Measurements from ENCODE around the gene ZNF722.
"Not testable (repeated sequence)": the region's sequence is repeated elsewhere in the genome, so short reads cannot be mapped to it uniquely, and the experiment has no call there.

The ZNF722 gene

DNA sequence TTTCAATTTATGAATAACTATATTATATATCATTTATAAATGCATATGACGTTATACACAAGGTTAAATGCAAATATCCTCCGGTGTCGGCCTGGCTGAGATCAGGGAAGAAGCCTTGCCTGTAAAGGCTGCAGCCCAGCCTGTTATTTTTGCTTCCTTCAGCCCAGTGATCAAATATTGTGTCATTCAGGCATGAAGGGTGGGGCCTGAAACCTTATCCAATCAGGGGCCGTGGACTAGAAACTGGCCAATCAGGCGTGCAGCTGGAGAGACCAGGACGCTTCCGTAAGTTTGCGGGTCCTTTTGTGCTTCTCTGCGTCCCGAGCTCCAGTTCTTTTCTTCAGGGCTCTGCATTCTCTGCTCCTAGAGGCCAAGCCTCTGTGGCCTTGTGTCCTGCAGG is at the start of gene ZNF722:
ZNF722 (plus strand) TSS at position 301 of the 400 bp plus-strand sequence. CDS start 113 bp downstream, outside the sequence.
- no peak for DNase-seq

DNA sequence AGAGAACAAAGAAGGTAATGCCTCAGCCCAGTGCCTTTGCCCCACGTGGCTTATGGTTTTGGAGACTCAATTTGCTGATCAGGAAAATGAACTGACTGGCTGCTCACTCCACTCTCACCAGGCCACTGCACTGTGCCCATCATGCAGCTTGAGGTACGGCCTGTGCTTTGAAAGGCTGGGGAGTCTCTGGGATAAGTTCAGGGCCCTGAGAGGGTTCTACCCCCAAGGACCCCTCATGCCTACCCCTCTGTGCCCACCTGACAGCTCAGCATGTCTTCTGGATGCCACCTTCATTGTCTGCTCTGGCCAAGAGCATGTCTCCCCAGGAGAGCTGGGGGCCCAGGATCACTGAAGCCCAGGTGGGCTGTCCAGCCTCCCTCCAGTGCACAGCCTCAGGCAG is 45.5 kb upstream of the ZNF722 start:
- DNase-seq, result no peak

GRCh38 chr7:63968629-63969028 is 30.0 kb upstream of the ZNF722 start:
- no peak for DNase-seq

GRCh38 chr7:64015496-64015895 is 16.8 kb downstream of the ZNF722 start:
- not testable (repeated sequence) for DNase-seq

GRCh38 chr7:64035388-64035787 is 36.7 kb downstream of the ZNF722 start:
- DNase-seq, result no peak

- no peak for DNase-seq
Observed at GRCh38 chr7:64037095-64037494, 38.4 kb downstream of the ZNF722 start.

DNA sequence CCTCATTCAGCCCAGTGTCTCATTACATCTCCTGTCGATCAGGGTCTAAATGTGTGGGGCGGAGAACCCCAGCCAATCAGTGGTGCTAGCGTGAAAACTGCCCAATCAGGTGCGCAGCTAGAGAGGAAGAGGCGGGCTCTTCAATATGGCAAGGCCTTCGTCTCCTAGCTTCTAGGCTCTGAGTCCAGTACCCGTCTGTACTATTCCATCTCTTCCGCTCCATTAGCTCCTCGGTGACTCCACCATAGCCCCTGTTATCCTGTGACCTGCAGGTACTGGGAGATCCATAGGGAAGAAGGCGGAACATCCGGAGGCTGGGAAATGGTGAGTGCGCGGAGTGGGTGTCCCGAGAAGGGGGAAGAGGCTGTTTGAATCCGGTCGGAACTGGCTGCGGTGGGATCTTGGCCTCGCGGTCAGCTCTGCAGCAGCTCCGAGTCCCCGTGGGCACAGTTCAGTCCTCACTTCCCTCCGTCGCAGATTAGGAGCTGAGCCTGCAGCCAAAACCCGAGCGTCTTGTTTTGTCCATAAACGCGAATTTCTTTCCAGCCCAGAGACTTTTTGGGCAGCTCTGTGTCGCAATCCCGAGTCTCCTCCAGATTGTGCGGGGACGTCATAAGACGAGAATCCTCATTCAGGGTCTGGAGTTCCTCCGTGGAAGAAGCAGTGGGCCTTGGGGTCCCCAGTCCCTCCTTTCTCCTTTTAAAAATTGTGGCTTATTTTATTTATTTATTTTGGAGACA is 46.8 kb downstream of the ZNF722 start, which contains the start of gene ZNF727:
ZNF727 (plus strand) TSS at position 134 of the 740 bp plus-strand sequence; CDS start at position 322, 188 bp downstream.
- no peak for DNase-seq

DNA sequence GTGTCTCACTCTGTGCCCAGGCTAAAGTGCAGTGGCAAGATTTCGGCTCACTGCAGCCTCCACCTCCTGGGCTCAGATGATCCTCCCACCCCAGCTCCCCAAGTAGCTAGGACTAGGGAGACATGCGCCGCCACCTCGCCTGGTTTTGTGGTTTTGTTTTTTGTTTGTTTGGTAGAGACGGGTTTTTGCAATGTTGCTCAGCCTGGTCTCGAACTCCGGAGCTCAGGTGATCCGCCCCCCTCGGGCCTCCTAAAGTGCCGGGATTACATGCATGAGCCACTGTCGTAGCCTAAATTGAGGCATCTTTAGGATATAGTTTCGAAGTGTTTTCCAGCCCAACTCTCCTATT is 47.4 kb downstream of the ZNF722 start:
- DNase-seq, result no peak
